A549 (cell line): ENCODE measurements around the gene ATXN7L1. TPM values are rescaled to one million over a fixed set of nuclear protein-coding genes. Genes with fewer than 3 reads are reported as not detected.

Source experiments
- ATAC-seq, 2 experiments: fragments of 200-7000 bp in 1 of 2; fragments of >200 bp in 1 of 2; cut with Nextera tagmentation in 1 of 2; cut with Tn5 transposase in 1 of 2; 3 replicates each; pipeline versions ENCODE4 v1.8.0 to v1.9.1; 2018 to 2020; ENCODE audit warnings: mild to moderate bottlenecking in 1 of 2, moderate library complexity in 1 of 2
- CTCF ChIA-PET: fragments of 300-600 bp; sonication (Branson Sonifier 250); formaldehyde crosslinking; extraction: SDS; loops from one replicate; lab custom pipeline; 2021; ENCODE audit warnings: antibody characterized with exemption, inconsistent platforms; lab: Yijun Ruan, JAX
- POLR2A ChIA-PET: fragments of 350-600 bp; formaldehyde crosslinking; extraction: SDS; loops from one replicate; lab custom pipeline; 2021; ENCODE audit warnings: antibody characterized with exemption, inconsistent platforms; lab: Yijun Ruan, JAX
- DNase-seq, 2 experiments: peaks; one replicate each; pipeline versions ENCODE4 v3.0.0 to v3.0.0-alpha.2; 2011 to 2016; ENCODE audit warnings: low read depth in 1 of 2, low spot score in 1 of 2
- FAIRE-seq: peaks from 2 replicates; lab custom pipeline; 2011; peaks lifted over from hg19 to GRCh38; lab: Jason Lieb, UNC
- H3K27ac ChIP-seq, 2 experiments: fragments of >200 bp; sonication (Bioruptor Twin); formaldehyde crosslinking; 3 replicates each; pipeline ENCODE4 v1.5.1; 2016 to 2017
- H3K4me1 ChIP-seq: fragments of >200 bp; sonication (Bioruptor Twin); formaldehyde crosslinking; 3 replicates; pipeline ENCODE4 v1.6.1; 2016
- H3K4me2 ChIP-seq: fragments of >200 bp; sonication (Bioruptor Twin); formaldehyde crosslinking; 3 replicates; pipeline ENCODE4 v1.6.1; 2016
- H3K4me3 ChIP-seq: fragments of >200 bp; sonication (Bioruptor Twin); formaldehyde crosslinking; 3 replicates; pipeline ENCODE4 v1.5.1; 2016
- H3K9me3 ChIP-seq: fragments of >200 bp; sonication (Bioruptor Twin); formaldehyde crosslinking; 3 replicates; pipeline ENCODE4 v1.6.1; 2016
- ATOH8 ChIP-seq: fragments of 250-450 bp; sonication (Bioruptor Pico); IDR thresholded peaks from 2 replicates; pipeline ENCODE4 v1.5.0; 2020; ENCODE audit warnings: low read depth, mild to moderate bottlenecking, moderate library complexity
- BCL3 ChIP-seq: fragments of >200 bp; sonication (Bioruptor Twin); formaldehyde crosslinking; IDR thresholded peaks from 3 replicates; pipeline ENCODE4 v1.6.1; 2016
- CBX2 ChIP-seq: fragments of 200-600 bp; sonication (generic); IDR thresholded peaks from 2 replicates; pipeline ENCODE4 v1.6.1; 2016; ENCODE audit warnings: low read depth, mild to moderate bottlenecking, borderline replicate concordance
- CEBPB ChIP-seq, 2 experiments: fragments of >200 bp in 1 of 2; sonication (Bioruptor Twin) in 1 of 2; formaldehyde crosslinking in 1 of 2; IDR thresholded peaks; 2 replicates each; pipeline ENCODE4 v1.6.1; 2012 to 2016
- CHD2 ChIP-seq: fragments of 150-350 bp; IDR thresholded peaks from 2 replicates; pipeline ENCODE4 v1.6.1; 2014; ENCODE audit warnings: low read length; ENCODE audit not compliant: partially characterized antibody
- E2F6 ChIP-seq: IDR thresholded peaks from 2 replicates; pipeline ENCODE4 v1.6.1; 2012; ENCODE audit warnings: low read depth, borderline replicate concordance
- EHF ChIP-seq: fragments of 250-450 bp; sonication (Bioruptor Pico); IDR thresholded peaks from 2 replicates; pipeline ENCODE4 v1.5.0; 2020; ENCODE audit warnings: mild to moderate bottlenecking
- EHMT2 ChIP-seq: fragments of 200-600 bp; sonication (generic); IDR thresholded peaks from 2 replicates; pipeline ENCODE4 v1.6.1; 2016; ENCODE audit warnings: antibody characterized with exemption, low read depth, mild to moderate bottlenecking, moderate library complexity
- EP300 ChIP-seq, 2 experiments: fragments of >200 bp; sonication (Bioruptor Twin); formaldehyde crosslinking; IDR thresholded peaks; 2 replicates in 1 of 2; 3 replicates in 1 of 2; pipeline ENCODE4 v1.6.1; 2016 to 2017
- ESRRA ChIP-seq: fragments of 150-350 bp; IDR thresholded peaks from 2 replicates; pipeline ENCODE4 v1.6.1; 2014; ENCODE audit warnings: mild to moderate bottlenecking, low read length, borderline replicate concordance
- FOXS1 ChIP-seq: fragments of 250-450 bp; sonication (Bioruptor Pico); IDR thresholded peaks from 2 replicates; pipeline ENCODE4 v1.5.0; 2020; ENCODE audit warnings: mild to moderate bottlenecking, moderate library complexity
- HEYL ChIP-seq: fragments of 250-450 bp; sonication (Bioruptor Pico); IDR thresholded peaks from 2 replicates; pipeline ENCODE4 v1.8.0; 2021; ENCODE audit warnings: mild to moderate bottlenecking, moderate library complexity
- HOXB5 ChIP-seq: fragments of 250-450 bp; sonication (Bioruptor Pico); IDR thresholded peaks from 2 replicates; pipeline ENCODE4 v1.5.0; 2020; ENCODE audit warnings: mild to moderate bottlenecking, moderate library complexity
- KDM1A ChIP-seq: fragments of 200-600 bp; sonication (generic); IDR thresholded peaks from 2 replicates; pipeline ENCODE4 v1.6.1; 2016; ENCODE audit warnings: low read depth, mild to moderate bottlenecking
- KDM5A ChIP-seq: fragments of 200-600 bp; sonication (generic); IDR thresholded peaks from 2 replicates; pipeline ENCODE4 v1.6.1; 2016; ENCODE audit warnings: antibody characterized with exemption, mild to moderate bottlenecking
- MYC ChIP-seq: IDR thresholded peaks from 2 replicates; pipeline ENCODE4 v1.6.1; 2012; ENCODE audit warnings: mild to moderate bottlenecking, inconsistent platforms, low read length, improper control_type of control experiment, borderline replicate concordance
- NPAS2 ChIP-seq: fragments of 250-450 bp; sonication (Bioruptor Pico); IDR thresholded peaks from 2 replicates; pipeline ENCODE4 v1.8.0; 2022; ENCODE audit warnings: mild to moderate bottlenecking, moderate library complexity, borderline replicate concordance
- NR3C1 ChIP-seq: fragments of >200 bp; sonication (Bioruptor Twin); formaldehyde crosslinking; IDR thresholded peaks from 3 replicates; pipeline ENCODE4 v1.6.1; 2017
- PBX3 ChIP-seq: IDR thresholded peaks from 2 replicates; pipeline ENCODE4 v1.6.1; 2012
- RAD21 ChIP-seq, 2 experiments: fragments of >200 bp in 1 of 2; sonication (Bioruptor Twin) in 1 of 2; formaldehyde crosslinking in 1 of 2; IDR thresholded peaks in 1 of 2; conservative IDR thresholded peaks in 1 of 2; 2 replicates in 1 of 2; 3 replicates in 1 of 2; pipeline ENCODE4 v1.6.1; 2012 to 2018; ENCODE audit warnings: inconsistent platforms in 1 of 2
- RARB ChIP-seq: fragments of 250-450 bp; sonication (Bioruptor Pico); IDR thresholded peaks from 2 replicates; pipeline ENCODE4 v1.8.0; 2021; ENCODE audit warnings: mild to moderate bottlenecking, moderate library complexity
- RCOR1 ChIP-seq: fragments of 150-350 bp; IDR thresholded peaks from 2 replicates; pipeline ENCODE4 v1.6.1; 2014; ENCODE audit warnings: antibody characterized with exemption, low read length, low read depth
- ZFP36 ChIP-seq: fragments of 450-650 bp; IDR thresholded peaks from 2 replicates; pipeline ENCODE4 v1.6.1; 2014; ENCODE audit warnings: borderline replicate concordance; ENCODE audit not compliant: partially characterized antibody
- ZSCAN20 ChIP-seq: fragments of 250-450 bp; sonication (Bioruptor Pico); IDR thresholded peaks from 2 replicates; pipeline ENCODE4 v1.8.0; 2022; ENCODE audit warnings: mild to moderate bottlenecking, moderate library complexity
- WGBS: methylation state at CpG from one replicate; pipeline ENCODE4 v1.1.6; 2017; ENCODE audit errors: missing lambda C conversion rate; 5-methylcytosine and 5-hydroxymethylcytosine counted together
- polyA plus RNA-seq, 4 experiments: library from polyadenylated mRNA; depleted of rRNA in 3 of 4; stranded (reverse); fragments of >200 nt; fragmentation: RNase III in 1 of 4; extraction: RNeasy Plus Mini Kit Qiagen cat#74134 plus additional on column Dnase treatment in 1 of 4; gene quantifications; 2 replicates in 3 of 4; 3 replicates in 1 of 4; pipeline ENCODE4 v1.2.3, GENCODE V29; 2011 to 2017

The ATXN7L1 gene
- polyA plus RNA-seq, 2 of the 4 experiments (the other 2 are of a cell fraction) = 4.5 to 5.7 TPM

GRCh38 chr7:105890290-105890997 is 14.0 kb upstream of the ATXN7L1 start:
- Histone ChIP-seq H3K4me1 (0 out of 3 replicates have a peak, but pooled peaks cover under 1% of the 10 kb centered on the region), H3K9me3 (no peaks in the 10 kb centered on the region)
- TF ChIP-seq EHMT2 (no peak), EHF (CRISPR knock-in tag) (no peak), RARB (CRISPR knock-in tag) (no peak), RAD21 (conservative IDR thresholded peaks at IDR 0.05 in 1 of 2, IDR thresholded peaks at IDR 0.05 in 1 of 2) (no peak), CEBPB (IDR thresholded peaks at IDR 0.05) (no peak)
- TF ChIP-seq, all 56 proteins: peak for 0
- no peak for DNase-seq
- Histone ChIP-seq H3K4me3 (no peak overlapping the region), H3K27ac (no peak overlapping the region), H3K4me2 (no peak overlapping the region)
- no peak for FAIRE-seq
- POLR2A ChIA-PET = no interaction called here
- 88% methylated on average over 4 of the region's 4 CpGs for WGBS
- CTCF ChIA-PET = interaction anchor here (1.2 to 1.6 kb wide), 2 partner anchors 9 to 133 kb away, joined by 3 to 4 read pairs; no protein-coding TSS in a partner anchor
- ATAC-seq = no peak; a peak in 1 of 6 replicates

DNA sequence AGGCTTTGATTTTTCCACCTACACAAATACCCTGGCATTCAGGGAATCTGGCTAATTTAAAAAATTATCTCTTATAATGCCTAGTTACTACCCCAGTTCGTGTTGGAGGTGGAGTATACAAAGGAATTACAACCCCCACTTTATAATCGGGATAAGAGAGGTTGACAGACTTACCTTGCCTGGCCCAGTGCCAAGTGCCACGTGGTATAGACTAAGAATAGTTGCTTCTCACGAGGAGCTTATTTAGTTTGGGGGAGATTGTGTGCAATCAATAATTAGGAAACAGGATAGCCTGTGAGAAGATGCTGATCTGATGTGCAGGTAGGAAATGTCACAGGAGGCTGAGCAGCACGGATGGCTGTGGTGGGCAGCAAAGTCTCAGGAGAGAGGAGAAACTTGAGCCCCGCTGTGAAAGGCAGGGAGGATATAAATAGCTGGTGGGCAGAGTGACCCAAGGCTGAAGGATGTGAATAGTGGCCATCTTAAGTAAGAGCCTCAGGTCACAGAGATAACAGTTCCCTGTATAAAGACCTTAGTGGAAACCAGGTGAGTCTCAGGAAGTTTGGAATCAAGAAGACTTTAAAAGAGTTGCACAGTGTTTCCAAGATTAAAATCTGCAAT is 11.3 kb upstream of the ATXN7L1 start:
- no peak for FAIRE-seq
- no peak for ATAC-seq
- H3K4me3 ChIP-seq = no peak overlapping the region
- WGBS = 62% methylated on average over 6 of the region's 6 CpGs
- no peak overlapping the region for H3K4me2 ChIP-seq
- POLR2A ChIA-PET = interaction anchor here (1.9 kb wide), 1 partner anchor 11 kb away, joined by 4 read pairs; the partner anchor contains the start of gene ATXN7L1
- no peak overlapping the region for H3K27ac ChIP-seq
- H3K4me1 ChIP-seq = 0 out of 3 replicates have a peak, but pooled peaks cover 4% of the 10 kb centered on the region
- peaks cover 10% of the 10 kb centered on the region; the same call in 2 of the 3 replicates for H3K9me3 ChIP-seq
- no peak for TF ChIP-seq KDM5A
- CTCF ChIA-PET = interaction anchor here (0.8 to 2.7 kb wide), 9 partner anchors 10 to 156 kb away, joined by 3 to 10 read pairs (median 3); no protein-coding TSS in a partner anchor
- no peak for DNase-seq

GRCh38 chr7:105886776-105887175 is 10.4 kb upstream of the ATXN7L1 start:
- DNase-seq (no peak), FAIRE-seq (no peak), ATAC-seq (no peak)
- TF ChIP-seq HEYL (CRISPR knock-in tag) = no peak
- no peak for TF ChIP-seq ESRRA
- no peak for TF ChIP-seq FOXS1
- no peak for TF ChIP-seq ZFP36
- TF ChIP-seq CEBPB (IDR thresholded peaks at IDR 0.05) = no peak
- TF ChIP-seq E2F6 = no peak
- no peak for TF ChIP-seq NPAS2 (CRISPR knock-in tag)
- TF ChIP-seq EP300 (IDR thresholded peaks at IDR 0.05) = no peak
- no peak for TF ChIP-seq ATOH8 (CRISPR knock-in tag)
- TF ChIP-seq BCL3 = no peak
- TF ChIP-seq HOXB5 = no peak
- no peak for TF ChIP-seq MYC
- TF ChIP-seq RAD21 (conservative IDR thresholded peaks at IDR 0.05 in 1 of 2, IDR thresholded peaks at IDR 0.05 in 1 of 2) = no peak
- TF ChIP-seq CHD2 = no peak
- TF ChIP-seq KDM1A = no peak
- TF ChIP-seq CBX2 = no peak
- TF ChIP-seq NR3C1 = no peak
- TF ChIP-seq RCOR1 = no peak
- TF ChIP-seq PBX3 = no peak
- no peak for TF ChIP-seq ZSCAN20 (CRISPR knock-in tag)
- CTCF ChIA-PET = interaction anchor here (0.8 to 2.7 kb wide), 5 partner anchors 9 to 156 kb away, joined by 3 to 10 read pairs (median 3); no protein-coding TSS in a partner anchor
- POLR2A ChIA-PET = no interaction called here
- no peak overlapping the region for H3K4me3 ChIP-seq
- H3K4me1 ChIP-seq = 0 out of 3 replicates have a peak, but pooled peaks cover 4% of the 10 kb centered on the region
- peaks cover 11% of the 10 kb centered on the region; the same call in 2 of the 3 replicates for H3K9me3 ChIP-seq
- WGBS = 94% methylated on average over 2 of the region's 2 CpGs
- H3K4me2 ChIP-seq = no peak overlapping the region
- H3K27ac ChIP-seq = no peak overlapping the region
